Transverse colon (tissue), 4 donors: Measurements from ENCODE around the gene COL8A1.

Source experiments
- CTCF ChIP-seq, 5 experiments: fragments of 200-600 bp in 3 of 5; fragments of 450-650 bp in 2 of 5; sonication (generic) in 3 of 5; IDR thresholded peaks; 1 replicate in 2 of 5; 2 replicates in 3 of 5; pipeline ENCODE4 v1.5.1; 2016 to 2017; ENCODE audit warnings: antibody characterized with exemption in 5 of 5, inconsistent platforms in 3 of 5, mild to moderate bottlenecking in 2 of 5, moderate library complexity in 1 of 5
- EP300 ChIP-seq: sonication (generic); formaldehyde crosslinking; IDR thresholded peaks from one replicate; pipeline ENCODE4 v1.6.1; 2017; ENCODE audit warnings: antibody characterized with exemption, low read depth
- POLR2A ChIP-seq: fragments of 450-650 bp; IDR thresholded peaks from one replicate; pipeline ENCODE4 v1.6.1; 2016; ENCODE audit warnings: antibody characterized with exemption, mild to moderate bottlenecking, moderate library complexity
- POLR2AphosphoS5 ChIP-seq, 3 donors: sonication (generic); formaldehyde crosslinking; IDR thresholded peaks; one replicate each; pipeline ENCODE4 v1.6.1; 2016; ENCODE audit warnings: antibody characterized with exemption in 3 of 3

GRCh38 chr3:99624496-99625236 is 13.7 kb upstream of the COL8A1 start:
- no peak for TF ChIP-seq CTCF (IDR thresholded peaks at IDR 0.05)
- no peak for TF ChIP-seq POLR2A
- no peak for TF ChIP-seq POLR2AphosphoS5 (IDR thresholded peaks at IDR 0.05)
- TF ChIP-seq EP300 = no peak
